Keratinocyte (primary cell): Measurements from ENCODE around the gene RGL4. TPM values are rescaled to one million over a fixed set of nuclear protein-coding genes. Genes with fewer than 3 reads are reported as not detected.
"Not testable (repeated sequence)": the region's sequence is repeated elsewhere in the genome, so short reads cannot be mapped to it uniquely, and the experiment has no call there.

Source experiments
- DNase-seq: peaks from one replicate; pipeline ENCODE4 v3.0.0-alpha.2; 2011; ENCODE audit warnings: low read depth, missing footprints, low spot score
- FAIRE-seq: peaks from 2 replicates; lab custom pipeline; 2011; peaks lifted over from hg19 to GRCh38; lab: Jason Lieb, UNC
- H2AFZ ChIP-seq: 2 replicates; pipeline ENCODE4 v1.6.0; 2012; ENCODE audit warnings: low read length, control low read depth, inconsistent platforms; ENCODE audit not compliant: control insufficient read depth
- H3K27ac ChIP-seq: 2 replicates; pipeline ENCODE4 v1.5.1; 2011; ENCODE audit warnings: low read length; ENCODE audit not compliant: control insufficient read depth, insufficient read depth
- H3K27me3 ChIP-seq: 3 replicates; pipeline ENCODE4 v1.6.0; 2011; ENCODE audit warnings: low read length; ENCODE audit not compliant: control insufficient read depth, insufficient read depth; ENCODE audit errors: extremely low read depth
- H3K36me3 ChIP-seq, 2 experiments: 2 replicates in 1 of 2; 3 replicates in 1 of 2; pipeline ENCODE4 v1.5.1; 2011; ENCODE audit warnings: low read length in 2 of 2, mild to moderate bottlenecking in 1 of 2; ENCODE audit not compliant: control insufficient read depth in 2 of 2, insufficient read depth in 2 of 2; ENCODE audit errors: extremely low read depth in 1 of 2
- H3K4me1 ChIP-seq: 3 replicates; pipeline ENCODE4 v1.5.1; 2011; ENCODE audit warnings: low read length; ENCODE audit not compliant: control insufficient read depth, insufficient read depth; ENCODE audit errors: extremely low read depth
- H3K4me2 ChIP-seq: 3 replicates; pipeline ENCODE4 v1.6.0; 2011; ENCODE audit warnings: low read depth, low read length; ENCODE audit not compliant: control insufficient read depth, insufficient read depth; ENCODE audit errors: extremely low read depth
- H3K4me3 ChIP-seq, 3 experiments: fragments of 200-600 bp in 1 of 3; sonication (generic) in 1 of 3; 2 replicates in 2 of 3; 3 replicates in 1 of 3; pipeline ENCODE4 v1.5.1; 2011 to 2016; ENCODE audit warnings: low read length in 3 of 3, mild to moderate bottlenecking in 3 of 3, control low read depth in 2 of 3, inconsistent platforms in 1 of 3, low read depth in 1 of 3, mixed read lengths in 1 of 3, mixed run types in 1 of 3, moderate library complexity in 1 of 3; ENCODE audit not compliant: control insufficient read depth in 2 of 3, insufficient read depth in 2 of 3; ENCODE audit errors: extremely low read depth in 1 of 3
- H3K79me2 ChIP-seq: 2 replicates; pipeline ENCODE4 v1.6.0; 2012; ENCODE audit warnings: low read length; ENCODE audit not compliant: control insufficient read depth, insufficient read depth
- H3K9ac ChIP-seq: 3 replicates; pipeline ENCODE4 v1.6.0; 2011; ENCODE audit warnings: low read length; ENCODE audit not compliant: control insufficient read depth, insufficient read depth; ENCODE audit errors: extremely low read depth
- H3K9me1 ChIP-seq: 3 replicates; pipeline ENCODE4 v1.6.0; 2011; ENCODE audit warnings: low read length; ENCODE audit not compliant: control insufficient read depth, insufficient read depth; ENCODE audit errors: extremely low read depth
- H3K9me3 ChIP-seq: 2 replicates; pipeline ENCODE4 v1.5.1; 2012; ENCODE audit warnings: low read depth, low read length; ENCODE audit not compliant: control insufficient read depth
- H4K20me1 ChIP-seq: 3 replicates; pipeline ENCODE4 v1.6.0; 2011; ENCODE audit warnings: low read length; ENCODE audit not compliant: control insufficient read depth, insufficient read depth; ENCODE audit errors: extremely low read depth
- CTCF ChIP-seq, 3 experiments: IDR thresholded peaks in 1 of 3; conservative IDR thresholded peaks in 1 of 3; optimal IDR thresholded peaks in 1 of 3; 2 replicates in 2 of 3; 3 replicates in 1 of 3; pipeline versions ENCODE3 to v1.5.1; 2011; ENCODE audit warnings: low read length in 3 of 3, mild to moderate bottlenecking in 3 of 3, moderate library complexity in 2 of 3, control low read depth in 1 of 3, inconsistent platforms in 1 of 3; ENCODE audit not compliant: insufficient read depth in 2 of 3; ENCODE audit errors: extremely low read depth in 1 of 3
- EZH2 ChIP-seq: IDR thresholded peaks from one replicate; pipeline ENCODE4 v1.6.1; 2012; ENCODE audit warnings: inconsistent platforms, mild to moderate bottlenecking, low read length, moderate library complexity
- dilution Hi-C: fragments of 300-500 bp; cut with MboI; formaldehyde crosslinking; loops from one replicate; pipeline ENCODE4 v1.7.0; 2020; ENCODE audit warnings: low sequenced_read_pairs; ENCODE audit not compliant: extremely low pct_ligation_motif_present
- polyA plus RNA-seq, 5 experiments: library from polyadenylated mRNA; depleted of rRNA in 3 of 5; stranded (reverse) in 3 of 5; stranded (forward) in 1 of 5; unstranded in 1 of 5; fragments of >200 nt; gene quantifications; 1 replicate in 1 of 5; 2 replicates in 3 of 5; 3 replicates in 1 of 5; pipeline versions ENCODE4 v1.2.1 to v1.2.3, GENCODE V29; 2011 to 2012; ENCODE audit warnings: missing spikeins in 2 of 5, low read depth in 1 of 5, low replicate concordance in 1 of 5

RGL4 gene
- polyA plus RNA-seq, 1 donor (not counting 4 experiments of a cell fraction or from before 2014, with no cell fraction given), result not detected

DNA sequence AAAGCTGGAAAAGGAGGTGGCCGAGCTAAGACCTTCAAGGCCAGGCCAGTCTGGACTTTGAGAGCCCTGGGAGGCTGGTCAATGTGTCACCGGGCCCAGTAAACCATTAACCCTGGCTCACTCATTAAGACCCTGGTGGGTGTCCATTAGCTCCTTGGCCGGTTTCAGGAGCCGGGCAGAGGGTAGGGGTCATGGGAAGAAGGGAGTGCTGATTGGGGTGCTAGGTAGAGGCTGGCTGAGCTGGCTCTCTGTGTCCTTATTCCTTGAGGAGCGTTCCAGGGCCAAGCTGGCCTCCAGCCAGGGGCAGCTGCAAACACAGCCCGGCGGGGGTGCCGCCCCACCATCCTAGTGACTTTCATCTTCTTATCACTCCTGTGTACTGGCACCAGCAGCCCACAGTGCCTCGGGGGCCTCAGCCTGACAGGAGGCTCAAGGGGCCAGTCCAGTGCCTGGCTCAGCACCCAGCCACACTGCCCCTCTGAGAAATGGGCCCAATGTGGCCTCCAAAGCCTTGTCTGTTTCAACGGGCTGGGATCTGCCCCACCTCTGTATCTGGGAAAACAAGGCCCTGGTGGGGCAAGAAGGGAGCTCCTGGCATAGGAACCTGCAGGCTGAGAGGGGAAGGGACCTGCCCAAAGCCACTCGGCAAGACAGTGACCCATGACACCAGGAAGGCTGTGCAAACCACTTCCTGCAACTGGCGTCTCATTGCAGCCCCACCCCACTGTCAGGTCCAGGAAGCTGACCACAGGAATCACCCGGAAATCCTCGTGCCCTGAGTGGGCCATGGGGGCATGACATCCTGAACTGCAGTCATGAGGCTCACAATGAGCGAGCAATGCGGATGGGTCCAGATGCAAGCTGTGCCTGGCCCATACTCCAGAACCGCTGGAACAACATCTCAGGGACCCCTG, 15.1 kb upstream of the RGL4 start:
- Histone ChIP-seq H3K4me2 (no peak overlapping the region), H3K9me1 (no peaks in the 10 kb centered on the region), H3K9me3 (no peaks in the 10 kb centered on the region), H3K79me2 (no peaks in the 10 kb centered on the region), H2AFZ (no peak overlapping the region), H3K27ac (no peak overlapping the region), H4K20me1 (no peaks in the 10 kb centered on the region), H3K9ac (no peak overlapping the region), H3K27me3 (no peaks in the 10 kb centered on the region), H3K4me3 (no peak overlapping the region), H3K4me1 (no peaks in the 10 kb centered on the region), H3K36me3 (peaks cover 0 to 1% of the 10 kb centered on the region in 2 experiments)
- TF ChIP-seq CTCF (optimal IDR thresholded peaks at IDR 0.05 in 1 of 3, IDR thresholded peaks at IDR 0.05 in 1 of 3, conservative IDR thresholded peaks at IDR 0.05 in 1 of 3; ENCODE audit: extremely low read depth in 1 of 3, insufficient read depth in 2 of 3, low read length in 3 of 3) (no peak), EZH2 (no peak)
- dilution Hi-C loops, result no loop called here
- no peak for DNase-seq
- no peak for FAIRE-seq

DNA sequence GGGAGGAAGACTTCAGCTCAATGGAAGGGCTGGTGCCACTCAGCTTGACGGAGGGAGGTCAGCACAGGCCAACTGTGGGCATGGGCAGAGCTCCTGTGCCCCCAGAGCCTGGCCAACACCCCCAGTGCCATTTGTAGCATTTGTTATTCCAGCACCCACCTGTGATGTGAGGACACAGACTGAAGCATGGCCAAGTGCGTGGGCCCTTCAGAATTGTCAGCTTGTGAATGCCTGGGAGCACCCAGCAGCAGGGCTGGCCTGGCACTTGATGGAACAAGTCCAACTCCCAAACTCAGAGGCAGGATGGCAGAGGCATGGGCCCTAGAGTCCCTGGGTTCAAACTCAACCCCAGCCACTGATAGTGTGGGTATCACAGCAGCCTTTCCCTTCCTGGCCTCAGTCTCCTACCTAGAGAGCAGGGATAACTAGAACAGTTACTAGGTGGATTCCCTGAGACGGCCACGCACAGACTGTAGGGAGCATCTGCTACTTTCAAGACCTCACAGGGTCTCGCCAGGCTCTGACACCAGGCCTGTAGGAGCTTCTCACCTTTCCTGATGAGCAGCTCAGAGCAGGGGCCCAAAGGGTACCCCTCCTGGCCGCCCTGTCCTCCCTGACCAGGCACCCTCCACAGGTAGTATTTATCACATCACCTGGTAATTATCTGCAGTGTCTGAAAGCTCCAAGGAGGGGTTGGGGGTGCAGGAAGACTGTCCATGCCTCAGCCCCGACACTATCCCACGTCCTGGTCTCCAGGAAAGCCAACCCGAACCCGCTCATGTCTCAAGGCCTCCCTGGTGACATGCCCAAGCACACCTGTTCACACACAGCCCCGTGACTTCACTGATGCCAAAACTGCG, 13.7 kb upstream of the RGL4 start:
- not testable (repeated sequence) for FAIRE-seq, H3K79me2 ChIP-seq

More for the DNA sequence above, 13.7 kb upstream of the RGL4 start:
- DNase-seq, H3K9me1 ChIP-seq, H3K4me3 ChIP-seq, H3K9ac ChIP-seq, dilution Hi-C loops, H3K4me1 ChIP-seq, H3K27me3 ChIP-seq, H3K36me3 ChIP-seq, H2AFZ ChIP-seq, H3K27ac ChIP-seq, H4K20me1 ChIP-seq, H3K4me2 ChIP-seq, H3K9me3 ChIP-seq: not testable (repeated sequence)
